SU-DHL-6 (cell line): ENCODE data around the gene SPRY4.

Experiments used
- H2AFZ ChIP-seq: fragments of 200-600 bp; sonication (generic); 2 replicates; pipeline ENCODE4 v1.6.1; 2014; ENCODE audit warnings: low read depth, mild to moderate bottlenecking, moderate library complexity, mixed read lengths, antibody characterized with exemption, low read length; ENCODE audit not compliant: severe bottlenecking
- H3F3A ChIP-seq: fragments of 200-600 bp; shearing (Covaris generic); 2 replicates; pipeline ENCODE4 v1.6.0; 2016; ENCODE audit warnings: antibody characterized with exemption, mild to moderate bottlenecking; ENCODE audit not compliant: insufficient read depth
- H3K27ac ChIP-seq: fragments of 200-600 bp; sonication (generic); 2 replicates; pipeline ENCODE4 v1.5.1; 2016; ENCODE audit warnings: low read depth, mild to moderate bottlenecking, low read length, moderate library complexity, mixed read lengths
- H3K27me3 ChIP-seq: fragments of 200-600 bp; sonication (generic), shearing (Covaris generic); 2 replicates; pipeline ENCODE4 v1.6.0; 2014; ENCODE audit warnings: mild to moderate bottlenecking, low read length
- H3K36me3 ChIP-seq: fragments of 200-600 bp; sonication (generic); 2 replicates; pipeline ENCODE4 v1.6.1; 2014; ENCODE audit warnings: mild to moderate bottlenecking, low read length, mixed read lengths
- H3K4me2 ChIP-seq: fragments of 300-600, 200-600 bp; shearing (Covaris generic), sonication (generic); 2 replicates; pipeline ENCODE4 v1.6.0; 2014; ENCODE audit warnings: low read length, low read depth, mild to moderate bottlenecking; ENCODE audit not compliant: poor library complexity, severe bottlenecking
- H3K4me3 ChIP-seq: fragments of 200-600 bp; sonication (generic); 2 replicates; pipeline ENCODE4 v1.5.1; 2014; ENCODE audit warnings: antibody characterized with exemption, low read length, mild to moderate bottlenecking, mixed read lengths; ENCODE audit not compliant: insufficient read depth, poor library complexity, severe bottlenecking
- H3K79me2 ChIP-seq: fragments of 200-600 bp; sonication (generic); 2 replicates; pipeline ENCODE4 v1.6.1; 2014; ENCODE audit warnings: mild to moderate bottlenecking, low read length, moderate library complexity; ENCODE audit not compliant: insufficient read depth
- H3K9ac ChIP-seq: fragments of 200-600 bp; sonication (generic); 2 replicates; pipeline ENCODE4 v1.7.0; 2014; ENCODE audit warnings: mild to moderate bottlenecking, low read length
- H3K9me2 ChIP-seq: fragments of 200-600 bp; sonication (generic); replicated peaks from 2 replicates; pipeline ENCODE4 v1.6.1; 2014; ENCODE audit warnings: low read length; ENCODE audit not compliant: insufficient read depth
- H3K9me3 ChIP-seq: fragments of 200-600 bp; sonication (generic); 2 replicates; pipeline ENCODE4 v1.6.1; 2014; ENCODE audit warnings: low read length, mixed read lengths; ENCODE audit not compliant: insufficient read depth
- H4K20me1 ChIP-seq: fragments of 200-600 bp; sonication (generic); 2 replicates; pipeline ENCODE4 v1.6.1; 2014; ENCODE audit warnings: low read depth, mild to moderate bottlenecking, antibody characterized with exemption, low read length, moderate library complexity, mixed read lengths
- CTCF ChIP-seq: fragments of 200-600 bp; sonication (generic); IDR thresholded peaks from one replicate; pipeline ENCODE4 v1.5.1; 2017; ENCODE audit warnings: antibody characterized with exemption, mild to moderate bottlenecking, low read length, moderate library complexity; ENCODE audit not compliant: insufficient read depth, poor library complexity, severe bottlenecking
- EZH2phosphoT487 ChIP-seq: fragments of 200-600 bp; sonication (generic), shearing (Covaris generic); conservative IDR thresholded peaks from 2 replicates; pipeline ENCODE4 v1.6.1; 2018; ENCODE audit warnings: mild to moderate bottlenecking, antibody characterized with exemption, low read length, moderate library complexity, mixed read lengths

Gene SPRY4

DNA sequence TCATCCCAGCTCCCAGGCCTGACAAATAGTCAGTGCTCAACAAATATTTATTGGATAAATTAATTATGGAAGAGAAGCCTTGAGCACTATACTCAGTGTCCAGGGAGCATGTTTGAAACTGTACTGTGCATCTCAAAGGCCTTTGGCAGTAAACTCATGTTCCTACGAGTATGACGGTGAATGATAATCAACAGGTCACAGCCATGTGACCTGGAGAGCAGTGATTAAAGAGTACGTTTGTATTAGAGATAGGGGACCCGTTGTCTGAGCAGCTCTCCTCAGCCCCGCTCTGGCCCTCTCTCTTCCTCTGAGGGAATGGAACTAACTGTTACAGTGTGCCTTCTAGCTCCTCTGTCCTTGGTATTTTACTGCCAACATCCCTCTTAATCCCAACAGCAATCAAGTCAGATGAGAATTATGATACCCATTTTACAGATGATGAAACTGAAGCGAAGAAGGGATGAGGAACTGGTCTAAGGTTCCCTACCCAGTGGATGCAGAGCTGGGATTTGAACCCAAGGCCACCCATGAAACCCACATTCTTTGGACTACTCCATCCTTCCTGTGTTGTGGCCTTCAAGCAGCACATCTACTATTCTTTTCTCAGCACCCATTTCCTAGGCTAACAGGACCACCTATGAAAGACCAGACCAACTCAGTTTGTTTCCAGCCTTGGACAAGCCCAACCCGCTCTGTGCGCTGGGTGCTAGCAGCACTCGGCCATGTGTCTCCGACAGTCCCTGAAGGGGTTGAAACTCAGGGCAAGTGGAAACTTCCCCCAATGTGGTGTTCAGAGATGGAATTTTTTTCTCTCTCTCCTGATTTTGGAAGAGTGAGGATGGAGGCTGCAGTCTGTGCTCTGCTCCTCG, 34.9 kb downstream of the SPRY4 start:
- no peak overlapping the region for H3K27ac ChIP-seq
- no peaks in the 10 kb centered on the region for H3K9me3 ChIP-seq
- no peaks in the 10 kb centered on the region for H3K36me3 ChIP-seq
- H3K79me2 ChIP-seq = no peaks in the 10 kb centered on the region
- TF ChIP-seq EZH2phosphoT487 (no peak), CTCF (no peak)
- no peaks in the 10 kb centered on the region for H3K27me3 ChIP-seq
- no peaks in the 10 kb centered on the region for H4K20me1 ChIP-seq
- no peak overlapping the region for H3K9ac ChIP-seq
- no peaks in the 10 kb centered on the region for H3K9me2 ChIP-seq
- no peak overlapping the region for H2AFZ ChIP-seq
- H3K4me3 ChIP-seq = no peak overlapping the region
- H3F3A ChIP-seq = no peaks in the 10 kb centered on the region
- H3K4me2 ChIP-seq = no peak overlapping the region

DNA sequence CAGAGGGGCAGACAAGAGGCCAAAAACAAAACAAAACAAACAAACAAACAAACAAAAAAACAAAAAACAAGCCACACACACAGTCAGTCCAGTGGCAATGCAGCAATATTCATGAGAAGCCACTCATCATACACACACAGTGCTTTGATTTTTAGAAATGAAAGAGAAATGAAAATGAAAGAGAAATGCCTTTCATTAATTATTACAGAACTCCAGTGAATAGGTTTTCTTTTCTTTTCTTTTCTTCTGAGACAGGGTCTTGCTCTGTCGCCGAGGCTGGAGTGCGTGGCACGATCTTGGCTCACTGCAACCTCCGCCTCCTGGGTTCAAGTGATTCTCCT, 36.9 kb downstream of the SPRY4 start:
- TF ChIP-seq CTCF (no peak), EZH2phosphoT487 (no peak)
- no peaks in the 10 kb centered on the region for H3K79me2 ChIP-seq
- no peaks in the 10 kb centered on the region for H3K27me3 ChIP-seq
- no peak overlapping the region for H3K9ac ChIP-seq
- no peak overlapping the region for H3K4me3 ChIP-seq
- no peaks in the 10 kb centered on the region for H4K20me1 ChIP-seq
- no peaks in the 10 kb centered on the region for H3K9me2 ChIP-seq
- H3K27ac ChIP-seq = no peak overlapping the region
- no peaks in the 10 kb centered on the region for H3F3A ChIP-seq
- no peak overlapping the region for H3K4me2 ChIP-seq
- no peak overlapping the region for H2AFZ ChIP-seq
- H3K36me3 ChIP-seq = no peaks in the 10 kb centered on the region
- H3K9me3 ChIP-seq = no peaks in the 10 kb centered on the region

GRCh38 chr5:142287096-142287972, 37.5 kb downstream of the SPRY4 start:
- Histone ChIP-seq H3F3A (no peaks in the 10 kb centered on the region), H3K27ac (no peak overlapping the region)

More at GRCh38 chr5:142287096-142287972, 37.5 kb downstream of the SPRY4 start:
- H3K36me3 ChIP-seq = no peaks in the 10 kb centered on the region
- no peak overlapping the region for H2AFZ ChIP-seq
- no peaks in the 10 kb centered on the region for H4K20me1 ChIP-seq
- H3K4me3 ChIP-seq = no peak overlapping the region
- no peaks in the 10 kb centered on the region for H3K27me3 ChIP-seq
- no peak overlapping the region for H3K9ac ChIP-seq
- no peak overlapping the region for H3K4me2 ChIP-seq
- H3K9me2 ChIP-seq = no peaks in the 10 kb centered on the region
- TF ChIP-seq CTCF (no peak), EZH2phosphoT487 (no peak)
- H3K79me2 ChIP-seq = no peaks in the 10 kb centered on the region
- H3K9me3 ChIP-seq = no peaks in the 10 kb centered on the region
